Upper lobe of left lung (tissue), 4 donors: ENCODE results near the gene NPR2.

Source experiments
- POLR2A ChIP-seq, 4 donors: fragments of 450-650 bp; IDR thresholded peaks; one replicate each; pipeline ENCODE4 v1.5.1; 2016 to 2017; ENCODE audit warnings: antibody characterized with exemption in 4 of 4, mild to moderate bottlenecking in 2 of 4
- POLR2AphosphoS5 ChIP-seq, 2 donors: sonication (generic); formaldehyde crosslinking; IDR thresholded peaks; one replicate each; pipeline ENCODE4 v1.5.1; 2017; ENCODE audit warnings: antibody characterized with exemption in 2 of 2
- TF ChIP-seq, protein P1 (sequence below), 6 experiments: fragments of 450-650 bp in 4 of 6; fragments of 200-600 bp in 2 of 6; sonication (generic) in 2 of 6; IDR thresholded peaks; one replicate each; pipeline ENCODE4 v1.5.1; 2016 to 2019; ENCODE audit warnings: antibody characterized with exemption in 6 of 6

DNA sequence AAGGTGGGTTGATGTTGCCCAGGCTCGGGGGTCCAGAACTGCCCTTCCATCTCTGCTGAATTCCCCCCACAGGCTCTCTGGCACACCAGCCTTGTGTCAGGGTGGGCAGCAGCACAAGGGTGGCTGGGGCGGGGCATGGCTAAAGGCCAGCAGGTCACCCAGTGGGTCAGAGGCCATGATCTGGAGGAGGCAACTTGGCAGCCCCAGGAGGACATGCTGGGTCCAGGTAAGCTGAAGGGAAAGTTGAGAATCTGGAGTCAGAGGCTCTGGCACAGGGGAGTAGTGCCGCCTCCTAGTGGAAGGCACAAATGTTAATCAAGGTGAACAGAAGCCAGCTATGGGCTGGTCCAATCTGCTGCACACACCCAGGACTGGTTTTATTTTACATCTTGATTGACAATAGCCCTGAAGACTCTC lies 43.8 kb downstream of the NPR2 start:
- TF ChIP-seq, protein P1, sequence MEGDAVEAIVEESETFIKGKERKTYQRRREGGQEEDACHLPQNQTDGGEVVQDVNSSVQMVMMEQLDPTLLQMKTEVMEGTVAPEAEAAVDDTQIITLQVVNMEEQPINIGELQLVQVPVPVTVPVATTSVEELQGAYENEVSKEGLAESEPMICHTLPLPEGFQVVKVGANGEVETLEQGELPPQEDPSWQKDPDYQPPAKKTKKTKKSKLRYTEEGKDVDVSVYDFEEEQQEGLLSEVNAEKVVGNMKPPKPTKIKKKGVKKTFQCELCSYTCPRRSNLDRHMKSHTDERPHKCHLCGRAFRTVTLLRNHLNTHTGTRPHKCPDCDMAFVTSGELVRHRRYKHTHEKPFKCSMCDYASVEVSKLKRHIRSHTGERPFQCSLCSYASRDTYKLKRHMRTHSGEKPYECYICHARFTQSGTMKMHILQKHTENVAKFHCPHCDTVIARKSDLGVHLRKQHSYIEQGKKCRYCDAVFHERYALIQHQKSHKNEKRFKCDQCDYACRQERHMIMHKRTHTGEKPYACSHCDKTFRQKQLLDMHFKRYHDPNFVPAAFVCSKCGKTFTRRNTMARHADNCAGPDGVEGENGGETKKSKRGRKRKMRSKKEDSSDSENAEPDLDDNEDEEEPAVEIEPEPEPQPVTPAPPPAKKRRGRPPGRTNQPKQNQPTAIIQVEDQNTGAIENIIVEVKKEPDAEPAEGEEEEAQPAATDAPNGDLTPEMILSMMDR (IDR thresholded peaks at IDR 0.05) = peak in 3 of 6 experiments; percentile 14 to 21 (median 20)
- TF ChIP-seq POLR2A (IDR thresholded peaks at IDR 0.05) (no peak), POLR2AphosphoS5 (IDR thresholded peaks at IDR 0.05) (no peak)
